Activated CD8-positive, alpha-beta memory T cell treated with anti-CD3 and anti-CD28 coated beads for 36 hours (primary cell): ENCODE results near the gene MIPEP. TPM values are rescaled to one million over a fixed set of nuclear protein-coding genes. Genes with fewer than 3 reads are reported as not detected.

Experiments used
- CTCF ChIA-PET: fragments of 350-600 bp; sonication (Branson Sonifier 250); formaldehyde crosslinking; loops from one replicate; lab custom pipeline; 2021; ENCODE audit warnings: antibody characterized with exemption; lab: Charles Lee
- POLR2A ChIA-PET: fragments of 350-600 bp; sonication (Branson Sonifier 250); formaldehyde crosslinking; loops from one replicate; lab custom pipeline; 2021; ENCODE audit warnings: antibody characterized with exemption; lab: Charles Lee
- total RNA-seq, 2 experiments: library from RNA; stranded (reverse); gene quantifications; one replicate each; pipeline ENCODE4 v1.2.3, GENCODE V29; 2021

Gene MIPEP
- total RNA-seq, 2 experiments from 2014 or later: 19.8 to 20.7 TPM

- ChIA-PET CTCF (no interaction called here), POLR2A (no interaction called here)
Measured at GRCh38 chr13:23790577-23791170, 98.5 kb downstream of the MIPEP start.

- ChIA-PET POLR2A (no interaction called here), CTCF (interaction anchor here (0.7 kb wide), 1 partner anchor 34 kb away, joined by 3 read pairs; no protein-coding TSS in a partner anchor)
Measured at GRCh38 chr13:23789576-23790346, 99.4 kb downstream of the MIPEP start.

- CTCF ChIA-PET: no interaction called here
- POLR2A ChIA-PET: no interaction called here
Measured at GRCh38 chr13:23788459-23788858, 100.7 kb downstream of the MIPEP start.

GRCh38 chr13:23787464-23787863, 101.7 kb downstream of the MIPEP start:
- ChIA-PET CTCF (no interaction called here), POLR2A (no interaction called here)

- CTCF ChIA-PET: no interaction called here
- POLR2A ChIA-PET: no interaction called here
Measured at GRCh38 chr13:23786607-23787006, 102.6 kb downstream of the MIPEP start.

- POLR2A ChIA-PET: no interaction called here
- CTCF ChIA-PET: no interaction called here
Measured at GRCh38 chr13:23778879-23779278, 110.3 kb downstream of the MIPEP start.

- POLR2A ChIA-PET: no interaction called here
- CTCF ChIA-PET: no interaction called here
Measured at GRCh38 chr13:23778002-23778652, 111.1 kb downstream of the MIPEP start.

- POLR2A ChIA-PET: no interaction called here
- CTCF ChIA-PET: no interaction called here
Measured at GRCh38 chr13:23777575-23777870, 111.7 kb downstream of the MIPEP start.

- ChIA-PET CTCF (no interaction called here), POLR2A (no interaction called here)
Measured at GRCh38 chr13:23776698-23777574, 112.3 kb downstream of the MIPEP start.

- ChIA-PET POLR2A (no interaction called here), CTCF (no interaction called here)
Measured at GRCh38 chr13:23772717-23773116, 116.5 kb downstream of the MIPEP start.

- ChIA-PET POLR2A (no interaction called here), CTCF (no interaction called here)
Measured at GRCh38 chr13:23771956-23772355, 117.2 kb downstream of the MIPEP start.

- POLR2A ChIA-PET: no interaction called here
- CTCF ChIA-PET: no interaction called here
Measured at GRCh38 chr13:23771552-23771951, 117.6 kb downstream of the MIPEP start.

- CTCF ChIA-PET: no interaction called here
Measured at GRCh38 chr13:23770973-23771372, 118.2 kb downstream of the MIPEP start.

GRCh38 chr13:23770428-23770827, 118.8 kb downstream of the MIPEP start:
- ChIA-PET POLR2A (no interaction called here), CTCF (no interaction called here)

More at GRCh38 chr13:23770973-23771372, 118.2 kb downstream of the MIPEP start:
- POLR2A ChIA-PET: no interaction called here

GRCh38 chr13:23769401-23769800, 119.8 kb downstream of the MIPEP start:
- CTCF ChIA-PET: no interaction called here

GRCh38 chr13:23767838-23768237, 121.4 kb downstream of the MIPEP start:
- POLR2A ChIA-PET: no interaction called here
- CTCF ChIA-PET: no interaction called here

More at GRCh38 chr13:23769401-23769800, 119.8 kb downstream of the MIPEP start:
- POLR2A ChIA-PET: no interaction called here

GRCh38 chr13:23766939-23767338, 122.3 kb downstream of the MIPEP start:
- ChIA-PET POLR2A (no interaction called here), CTCF (no interaction called here)

- POLR2A ChIA-PET: no interaction called here
- CTCF ChIA-PET: no interaction called here
Measured at GRCh38 chr13:23766283-23766682, 122.9 kb downstream of the MIPEP start.

GRCh38 chr13:23765531-23765930, 123.7 kb downstream of the MIPEP start:
- POLR2A ChIA-PET: no interaction called here
- CTCF ChIA-PET: no interaction called here

- ChIA-PET CTCF (no interaction called here), POLR2A (no interaction called here)
Measured at GRCh38 chr13:23763318-23763717, 125.9 kb downstream of the MIPEP start.
